Left lobe of liver (tissue), 2 donors: ENCODE data around the gene KLK2. TPM values are rescaled to one million over a fixed set of nuclear protein-coding genes. Genes with fewer than 3 reads are reported as not detected.

Experiments
- ATAC-seq: fragments of 200-7000 bp; cut with Tn5 transposase; one replicate; pipeline ENCODE4 v1.9.1; 2020; ENCODE audit warnings: mild to moderate bottlenecking, moderate library complexity
- DNase-seq: peaks from one replicate; pipeline ENCODE4 v3.0.0-alpha.2; 2020; ENCODE audit warnings: low spot score
- total RNA-seq: library from RNA; stranded (reverse); gene quantifications from one replicate; pipeline ENCODE4 v1.2.1, GENCODE V29; 2021
- donor health status: DM: no; HTN: no; CAD: no; lungs with moderate emphysema.
- donor health status: DM: no; HTN: yes; CAD: no.

Gene KLK2
- total RNA-seq, result not detected

DNA sequence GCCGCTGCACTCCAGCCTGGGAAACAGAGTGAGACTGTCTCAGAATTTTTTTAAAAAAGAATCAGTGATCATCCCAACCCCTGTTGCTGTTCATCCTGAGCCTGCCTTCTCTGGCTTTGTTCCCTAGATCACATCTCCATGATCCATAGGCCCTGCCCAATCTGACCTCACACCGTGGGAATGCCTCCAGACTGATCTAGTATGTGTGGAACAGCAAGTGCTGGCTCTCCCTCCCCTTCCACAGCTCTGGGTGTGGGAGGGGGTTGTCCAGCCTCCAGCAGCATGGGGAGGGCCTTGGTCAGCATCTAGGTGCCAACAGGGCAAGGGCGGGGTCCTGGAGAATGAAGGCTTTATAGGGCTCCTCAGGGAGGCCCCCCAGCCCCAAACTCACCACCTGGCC is at the start of gene KLK2:
Gene KLK2, plus strand, starts transcription at position 384 of the 400 bp plus-strand sequence. CDS start 35 bp downstream, outside the sequence.
- ATAC-seq (no peak), DNase-seq (no peak)

- DNase-seq (no peak), ATAC-seq (no peak)
Observed at GRCh38 chr19:50826492-50827240, 46.6 kb upstream of the KLK2 start.

DNA sequence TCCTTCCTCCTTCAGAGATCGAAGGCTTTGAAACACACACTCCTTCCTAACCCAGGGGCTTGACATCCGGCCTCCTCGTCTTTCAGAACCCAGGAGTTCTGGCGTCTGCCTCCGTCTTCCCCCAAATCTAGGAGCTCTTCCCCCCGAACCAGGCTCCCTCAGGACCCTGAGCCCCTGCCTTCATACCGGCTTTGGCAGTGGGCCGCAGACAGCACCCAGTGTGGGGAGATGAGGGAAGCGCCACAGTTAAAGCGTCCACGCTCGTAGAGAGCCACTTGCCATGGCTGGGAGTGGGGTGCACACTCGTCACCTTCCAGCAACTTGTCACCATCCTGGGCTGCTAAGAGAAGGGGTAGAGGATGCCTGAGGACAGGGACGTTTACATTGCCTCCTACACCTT is 45.8 kb upstream of the KLK2 start:
- no peak for DNase-seq
- no peak for ATAC-seq

DNA sequence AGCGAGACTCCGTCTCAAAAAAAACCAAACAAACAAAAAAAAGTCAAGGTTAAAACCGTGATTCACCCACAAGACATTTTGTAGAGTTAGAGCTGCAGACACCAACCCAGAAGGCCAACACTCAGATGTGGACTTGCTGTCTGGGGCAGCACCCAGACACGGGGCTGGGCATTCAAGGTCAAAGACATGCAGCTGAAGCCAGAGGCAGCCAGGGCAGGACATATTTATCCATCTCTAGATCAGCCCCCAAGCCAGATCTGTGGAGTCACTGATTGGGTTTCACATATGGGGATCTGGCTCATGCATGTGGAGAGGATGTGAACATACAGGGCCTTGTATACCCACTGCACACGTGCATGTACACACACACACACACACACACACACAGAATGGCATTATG is 43.4 kb upstream of the KLK2 start:
- no peak for DNase-seq
- no peak for ATAC-seq

DNA sequence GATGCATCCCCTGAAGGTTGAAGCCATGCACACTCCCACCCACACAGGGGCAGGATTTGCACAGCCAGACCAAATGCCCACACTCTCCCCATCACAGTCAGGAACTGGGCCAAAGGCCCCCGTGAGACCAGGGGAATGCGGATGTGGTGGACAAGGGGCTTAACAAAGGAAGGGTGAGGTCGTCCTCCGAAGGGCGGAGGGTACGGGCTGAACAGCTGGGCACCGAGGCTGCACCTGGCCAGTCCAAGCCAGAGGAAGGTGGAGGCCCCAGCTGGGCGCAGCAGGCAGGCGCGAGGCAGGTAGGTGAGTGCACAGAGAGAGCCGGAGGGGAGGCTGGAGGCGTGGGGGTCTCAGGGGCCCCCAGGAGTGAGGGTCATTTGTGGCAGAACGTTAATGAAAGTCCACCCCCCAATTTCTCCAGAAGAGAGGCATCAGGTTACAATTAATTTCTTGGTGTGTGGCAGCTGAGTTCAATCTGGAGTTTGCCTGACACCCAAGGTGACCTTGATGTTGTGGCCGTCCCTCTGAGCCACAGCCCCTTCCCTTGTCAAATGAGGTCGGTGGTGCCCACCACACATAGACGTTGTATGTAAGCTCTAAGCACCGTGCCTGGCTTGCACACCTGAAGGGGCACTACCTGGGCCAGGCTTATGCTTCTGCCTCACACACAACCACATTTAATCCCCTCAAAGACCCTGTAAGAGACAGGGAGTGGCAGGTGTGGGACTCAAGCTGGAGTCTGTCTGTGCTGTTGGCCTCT is 42.8 kb upstream of the KLK2 start:
- ATAC-seq, result no peak

GRCh38 chr19:50831026-50831396 is 42.2 kb upstream of the KLK2 start:
- no peak for ATAC-seq

More for the DNA sequence above, 42.8 kb upstream of the KLK2 start:
- DNase-seq, result no peak

GRCh38 chr19:50832666-50833065 is 40.6 kb upstream of the KLK2 start:
- DNase-seq, result no peak
- no peak for ATAC-seq

More at GRCh38 chr19:50831026-50831396, 42.2 kb upstream of the KLK2 start:
- no peak for DNase-seq

DNA sequence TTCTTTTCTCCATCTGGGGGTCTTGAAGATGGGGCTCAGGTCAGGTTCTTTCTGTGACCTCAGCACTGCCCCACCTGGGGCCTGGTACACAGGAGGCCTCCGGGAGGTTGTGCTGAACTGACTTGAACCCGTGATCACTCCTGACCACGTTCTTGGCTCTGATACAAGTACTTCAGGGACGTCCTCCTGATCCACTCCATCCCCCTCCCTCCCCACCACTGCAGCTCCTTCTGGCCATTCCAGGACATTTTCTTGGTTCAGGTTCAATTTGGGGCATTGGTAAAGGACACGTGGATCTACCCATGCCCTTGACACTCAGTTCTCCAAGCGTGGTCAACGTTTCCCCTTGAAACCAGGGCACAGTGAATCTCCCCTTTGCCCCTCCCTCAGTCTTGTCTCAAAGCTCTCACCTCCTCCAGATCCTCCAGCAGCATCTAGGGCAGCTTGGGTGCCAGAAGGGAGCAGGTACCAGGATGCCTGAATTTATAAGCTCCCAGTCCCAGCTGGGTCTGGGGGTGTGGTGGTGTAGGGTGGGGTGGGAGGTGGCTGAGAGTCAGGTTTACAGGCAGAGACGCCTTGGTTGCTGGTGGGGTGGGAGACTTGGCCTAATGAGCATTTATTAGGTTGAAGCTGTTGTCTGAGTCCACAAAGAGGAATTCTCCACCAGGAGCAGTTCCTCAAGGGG is 40.0 kb upstream of the KLK2 start, which contains the start of gene KLK15:
Gene KLK15, minus strand, starts transcription at position 458 of the 685 bp plus-strand sequence. CDS start 2,082 bp downstream, outside the sequence.
- no peak for ATAC-seq
- DNase-seq, result no peak

GRCh38 chr19:50833802-50834167 is 39.5 kb upstream of the KLK2 start:
- no peak for DNase-seq

GRCh38 chr19:50835103-50835784 is 38.0 kb upstream of the KLK2 start:
- ATAC-seq (peak; percentile 8), DNase-seq (no peak)

More at GRCh38 chr19:50833802-50834167, 39.5 kb upstream of the KLK2 start:
- ATAC-seq, result no peak

- peak; percentile 93 for DNase-seq
- ATAC-seq, result peak; percentile 97
Observed at GRCh38 chr19:50835785-50836542, 37.3 kb upstream of the KLK2 start.

GRCh38 chr19:50836543-50837195 is 36.6 kb upstream of the KLK2 start:
- DNase-seq, result peak; percentile 50

GRCh38 chr19:50837300-50837699 is 35.9 kb upstream of the KLK2 start:
- ATAC-seq, result no peak
- no peak for DNase-seq

More at GRCh38 chr19:50836543-50837195, 36.6 kb upstream of the KLK2 start:
- no peak for ATAC-seq

GRCh38 chr19:50838239-50838638 is 35.0 kb upstream of the KLK2 start:
- no peak for ATAC-seq
- no peak for DNase-seq

GRCh38 chr19:50839712-50840655 is 33.3 kb upstream of the KLK2 start:
- DNase-seq, result no peak
- no peak for ATAC-seq

GRCh38 chr19:50842130-50842529 is 31.1 kb upstream of the KLK2 start:
- DNase-seq (no peak), ATAC-seq (no peak)

GRCh38 chr19:50843205-50843604 is 30.0 kb upstream of the KLK2 start:
- ATAC-seq, result no peak

GRCh38 chr19:50843701-50844221 is 29.5 kb upstream of the KLK2 start:
- ATAC-seq (no peak), DNase-seq (no peak)

More at GRCh38 chr19:50843205-50843604, 30.0 kb upstream of the KLK2 start:
- DNase-seq, result no peak
